GM18511 (cell line): ENCODE measurements around the gene HECTD4.
A peak's percentile ranks its signal among the peaks of the same experiment; 100 is the strongest.

Experiments used
- ATAC-seq: cut with Tn5 transposase; IDR thresholded peaks from one replicate; pipeline ENCODE4 v1.9.1; 2021; ENCODE audit warnings: mild to moderate bottlenecking, moderate library complexity; ENCODE audit not compliant: unreplicated experiment

The HECTD4 gene

DNA sequence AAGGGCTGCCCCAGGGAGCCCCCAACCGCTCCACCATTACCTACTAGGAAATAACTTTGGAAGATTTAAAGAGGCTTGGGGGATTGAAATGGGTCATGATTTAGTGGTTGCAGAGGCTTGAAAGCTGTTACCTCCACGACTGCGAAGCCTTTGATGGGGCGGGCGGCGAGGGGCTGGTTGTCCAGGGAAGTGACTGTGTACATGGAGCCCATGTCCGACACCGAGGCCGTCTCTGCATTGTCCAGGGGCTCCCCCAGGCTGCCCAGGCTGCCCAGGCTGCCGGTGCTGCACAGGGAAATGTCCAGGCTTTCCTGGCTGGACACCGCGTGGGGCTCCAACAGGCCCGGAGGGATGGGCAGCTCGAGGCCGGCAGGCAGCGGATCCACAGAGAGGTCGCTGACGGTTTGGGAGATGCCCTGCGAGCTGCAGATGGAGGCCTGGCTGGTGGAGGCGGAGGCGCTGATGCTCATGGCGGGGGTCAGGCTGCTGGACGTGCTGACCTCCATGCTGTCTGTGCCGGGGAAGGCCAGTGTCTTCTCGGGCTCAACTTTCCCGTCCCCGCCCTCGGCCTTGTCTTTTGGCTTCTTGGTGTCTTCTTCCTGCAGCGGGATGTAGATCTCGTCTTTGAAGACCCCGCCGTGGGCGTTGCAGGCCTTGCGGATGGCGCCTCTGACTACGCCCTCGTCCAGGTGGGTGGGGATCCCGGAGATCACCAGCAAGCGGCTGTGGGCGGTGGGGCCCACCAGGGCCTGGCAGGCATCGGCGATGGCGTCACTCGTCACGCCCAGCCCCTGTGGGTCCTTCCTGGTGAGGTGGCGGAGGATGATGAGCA lies 198.0 kb downstream of the HECTD4 start:
- ATAC-seq: no peak

GRCh38 chr12:112183141-112184021 lies 198.8 kb downstream of the HECTD4 start:
- peak; percentile 46 for ATAC-seq

DNA sequence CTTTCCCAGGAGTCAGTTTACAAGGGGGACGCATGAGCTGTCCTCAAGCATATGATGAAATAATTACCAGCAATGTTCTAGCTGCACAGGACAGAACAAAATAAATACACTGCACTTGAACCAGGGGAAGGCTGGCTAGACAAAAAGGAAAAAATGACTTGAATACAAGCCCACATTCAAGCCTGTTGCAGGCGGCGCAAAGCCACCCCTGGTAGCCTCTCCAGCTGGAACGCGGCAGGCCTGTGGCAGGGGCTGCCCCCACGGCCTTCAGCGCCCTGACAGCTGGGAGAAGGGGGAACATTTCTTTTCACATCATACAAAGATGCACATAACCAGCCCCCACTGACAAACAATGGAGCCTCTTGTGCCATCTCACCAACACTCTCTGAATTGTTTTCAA lies 199.7 kb downstream of the HECTD4 start:
- ATAC-seq: no peak

DNA sequence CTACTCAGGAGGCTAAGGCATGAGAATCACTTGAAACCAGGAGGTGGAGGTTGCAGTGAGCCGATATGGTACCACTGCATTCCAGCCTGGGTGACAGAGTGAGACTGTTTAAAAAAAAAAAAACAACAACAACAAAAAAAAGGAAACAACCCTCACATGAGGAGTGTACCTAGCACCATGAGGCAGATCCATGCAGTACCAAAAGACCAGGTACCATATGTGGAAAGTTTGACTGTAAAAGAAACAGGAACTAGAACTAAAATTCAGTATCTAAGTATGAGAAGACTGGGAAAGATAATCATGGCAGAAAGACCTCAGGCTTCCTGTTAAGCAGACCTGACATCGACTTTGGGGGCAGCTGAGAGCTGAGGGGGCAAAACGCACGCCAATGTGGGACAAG lies 201.8 kb downstream of the HECTD4 start:
- ATAC-seq: no peak

GRCh38 chr12:112179916-112180315 lies 202.3 kb downstream of the HECTD4 start:
- no peak for ATAC-seq

DNA sequence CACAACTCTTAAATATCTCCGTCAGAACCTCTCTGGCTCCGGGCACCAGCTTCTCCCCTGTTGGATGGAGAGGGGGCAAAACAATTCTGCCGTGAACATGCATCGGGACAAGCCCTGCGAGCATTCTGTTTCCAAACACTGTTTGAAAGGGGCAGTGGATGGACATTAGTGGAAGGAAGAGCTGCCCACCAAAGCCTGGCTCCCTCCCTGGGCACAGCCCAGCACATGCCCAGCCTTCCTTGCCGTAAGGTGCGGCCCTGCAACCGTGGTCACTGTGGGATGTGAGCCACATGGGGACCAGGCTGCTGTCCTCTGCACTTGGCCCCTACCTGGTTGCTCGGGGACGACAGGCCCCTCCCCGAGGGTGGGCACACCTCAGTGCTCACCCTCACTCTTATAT lies 202.9 kb downstream of the HECTD4 start:
- ATAC-seq: no peak

DNA sequence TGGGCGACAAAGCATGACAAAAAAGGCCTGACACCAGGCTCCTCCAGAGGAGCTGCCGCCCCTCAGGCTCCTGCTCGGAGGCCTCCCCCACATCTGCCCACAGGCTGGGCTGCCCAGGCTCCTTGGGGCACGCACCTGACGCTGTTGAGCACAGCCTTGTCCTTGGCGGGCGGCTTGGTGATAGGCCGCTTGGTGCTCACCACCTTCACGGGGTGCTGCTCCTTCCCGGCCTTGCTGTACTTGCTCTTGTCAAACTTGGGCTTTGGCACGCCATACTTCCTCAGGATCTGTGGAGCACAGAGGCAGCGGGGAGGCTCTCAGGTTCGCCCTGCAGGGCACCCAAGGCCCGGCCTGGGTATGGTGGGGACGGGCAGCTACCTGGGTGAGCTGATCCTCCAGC lies 203.4 kb downstream of the HECTD4 start:
- no peak for ATAC-seq

DNA sequence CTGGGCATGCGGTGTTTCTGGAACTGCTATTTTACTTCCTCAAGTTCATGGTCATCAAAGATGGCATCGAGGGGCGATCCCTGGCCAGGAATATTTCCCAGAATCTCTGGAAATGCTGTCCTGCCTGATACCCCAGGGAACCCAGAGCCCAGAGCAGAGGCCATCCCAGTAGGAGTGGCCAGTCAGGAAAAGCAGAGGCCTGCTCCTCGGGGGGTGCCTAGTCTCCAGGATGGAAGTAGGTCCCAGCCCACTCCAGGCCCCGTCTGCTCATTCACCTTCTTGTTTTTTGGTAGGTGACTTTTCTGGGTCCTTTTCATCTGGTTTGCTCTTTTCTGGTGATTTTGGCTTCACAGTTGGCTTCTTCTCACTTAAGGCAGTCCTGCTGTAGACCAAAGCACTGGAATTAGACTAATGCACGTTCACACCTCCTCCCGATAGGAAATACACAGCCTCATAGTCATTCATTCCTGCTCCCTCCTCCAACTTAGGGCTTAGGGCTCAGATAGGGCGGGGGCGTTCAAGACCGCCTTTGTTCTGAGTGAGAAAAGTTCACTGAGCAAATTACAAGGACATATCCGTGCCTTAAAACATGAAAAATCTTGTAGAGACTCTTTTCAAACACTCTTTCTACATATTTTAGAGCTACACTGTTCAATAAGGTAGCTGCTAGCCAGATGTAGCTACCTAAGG lies 205.8 kb downstream of the HECTD4 start:
- no peak for ATAC-seq

GRCh38 chr12:112175361-112176155 lies 206.7 kb downstream of the HECTD4 start:
- no peak for ATAC-seq

DNA sequence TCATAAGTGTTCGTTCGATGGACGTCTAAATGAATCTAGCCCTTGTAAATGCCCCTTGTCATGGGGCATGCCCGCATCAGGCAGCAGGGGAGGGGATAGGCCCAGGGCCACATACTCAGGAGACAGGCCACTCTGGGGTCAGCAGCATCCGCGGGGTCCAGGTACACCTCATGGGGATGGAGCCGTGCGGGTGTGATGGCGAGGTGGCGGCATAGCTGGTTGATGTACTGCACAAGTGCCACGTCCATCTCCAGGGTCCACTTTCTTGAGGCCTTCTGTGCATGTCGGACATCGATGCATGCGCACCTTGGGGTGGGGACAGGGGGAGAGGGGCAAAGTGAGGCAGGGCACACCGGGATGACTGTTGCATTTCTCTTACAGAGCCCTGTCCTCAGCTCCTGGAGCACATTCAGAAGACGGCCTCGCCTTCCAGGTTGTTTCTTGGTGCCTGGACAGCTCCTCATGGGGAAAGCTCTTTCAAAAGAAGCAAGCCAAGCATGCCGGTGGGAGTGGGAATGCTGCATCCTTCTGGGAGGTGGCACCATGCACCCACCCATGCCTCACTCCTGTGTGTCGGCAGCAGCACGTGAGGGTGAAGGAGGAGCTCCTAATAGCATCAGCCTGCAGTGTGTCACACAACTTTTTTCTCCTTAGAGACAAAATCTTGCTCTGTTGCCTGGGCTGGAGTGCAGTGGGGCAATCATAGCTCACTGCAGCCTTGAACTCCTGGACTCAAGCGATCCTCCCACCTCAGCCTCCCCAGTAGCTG lies 209.5 kb downstream of the HECTD4 start:
- ATAC-seq: no peak

DNA sequence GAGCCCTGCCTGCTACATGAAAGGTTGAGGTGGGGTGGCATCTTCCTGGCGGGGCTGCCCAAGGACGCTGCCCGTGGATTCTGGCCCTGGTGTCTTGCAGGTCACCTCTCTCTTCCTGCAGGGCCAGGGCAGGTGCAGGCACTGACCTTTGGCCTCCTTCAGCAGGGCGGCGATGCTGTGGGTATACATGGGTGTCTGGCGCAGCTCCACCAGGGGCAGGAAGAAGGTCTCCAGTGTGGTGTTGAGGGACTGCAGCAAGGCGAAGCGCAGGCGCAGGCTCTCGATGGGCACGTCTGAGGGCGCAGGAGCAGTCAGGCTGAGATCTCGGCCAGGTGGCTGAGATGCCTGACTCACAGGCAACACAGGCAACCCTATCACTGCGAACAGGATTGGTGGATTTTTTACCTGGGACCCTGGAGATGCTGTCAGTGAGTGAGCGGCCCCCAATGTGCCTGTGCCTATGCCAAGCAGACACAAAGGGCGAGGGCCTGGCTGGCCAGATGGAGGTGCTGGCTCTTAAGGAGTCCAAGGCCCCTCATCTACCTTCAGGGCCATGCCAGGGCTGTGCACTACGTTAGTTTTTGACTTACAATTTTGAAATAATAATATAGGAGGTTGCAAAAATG lies 211.1 kb downstream of the HECTD4 start:
- ATAC-seq: no peak

GRCh38 chr12:112170376-112170775 lies 211.9 kb downstream of the HECTD4 start:
- no peak for ATAC-seq

DNA sequence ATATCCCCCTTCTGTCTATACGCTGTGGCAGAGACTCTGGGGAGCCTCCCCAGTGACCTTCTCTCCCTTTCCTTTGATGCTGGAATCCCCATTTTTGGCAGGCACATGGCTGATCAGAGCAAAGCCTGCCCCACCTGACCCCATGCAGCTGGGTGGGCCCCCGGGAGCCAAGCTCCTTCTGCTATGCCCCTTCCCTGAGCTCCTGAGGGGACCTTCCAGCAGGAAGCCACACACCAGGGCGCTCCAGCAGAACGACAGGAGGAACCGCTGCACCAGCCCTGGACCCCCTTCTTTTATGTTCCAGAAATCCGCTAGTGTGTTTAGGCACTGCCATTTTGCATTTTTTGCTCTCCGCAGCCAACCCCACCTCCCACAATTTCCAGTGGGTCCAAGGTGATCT lies 212.3 kb downstream of the HECTD4 start:
- ATAC-seq: no peak

DNA sequence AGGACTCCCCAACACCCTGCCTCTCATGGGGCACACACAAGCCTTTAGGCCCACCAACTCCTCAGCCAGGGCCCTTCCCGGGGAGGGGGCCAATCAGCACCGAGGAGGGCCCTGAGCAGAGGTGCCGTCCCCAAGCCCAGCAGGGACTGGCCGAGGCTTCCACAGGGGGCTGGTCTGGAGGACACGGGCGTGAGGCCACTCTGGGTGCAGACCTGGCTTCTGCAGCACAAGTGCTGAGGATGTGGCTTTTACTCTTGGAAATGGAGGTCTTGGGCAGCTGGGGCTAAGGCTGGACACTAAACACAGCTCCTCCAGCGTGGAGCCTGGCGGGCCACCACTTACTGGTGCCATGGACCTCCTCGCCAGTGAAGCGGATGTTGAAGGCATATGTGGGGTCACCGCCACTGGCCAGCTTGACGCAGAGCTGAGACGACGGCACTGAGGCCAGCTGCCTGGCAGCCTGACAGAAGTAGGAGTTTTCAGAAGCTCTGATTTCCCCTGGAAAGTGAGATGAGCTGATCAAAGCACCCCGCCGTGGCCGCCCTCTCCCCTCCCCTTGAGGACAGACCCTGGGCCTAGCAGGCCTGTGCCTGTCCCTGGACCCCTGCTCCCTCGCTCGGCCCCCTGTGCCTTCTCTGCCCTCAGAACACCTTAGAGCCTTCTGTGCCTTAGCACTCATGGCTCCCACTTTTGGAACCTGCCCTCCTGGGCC lies 212.9 kb downstream of the HECTD4 start:
- no peak for ATAC-seq

GRCh38 chr12:112168561-112168971 lies 213.7 kb downstream of the HECTD4 start:
- ATAC-seq: no peak

- ATAC-seq: no peak
Observed at GRCh38 chr12:112167718-112168525, 214.3 kb downstream of the HECTD4 start.

- no peak for ATAC-seq
Observed at GRCh38 chr12:112167031-112167461, 215.2 kb downstream of the HECTD4 start.
